DMS 273 treated with DMSO at 0.1 percent for 48 hours (cell line): ENCODE data around the gene BDKRB1.
"Not testable (repeated sequence)": the region's sequence is repeated elsewhere in the genome, so short reads cannot be mapped to it uniquely, and the experiment has no call there.

ENCODE experiments used
- DNase-seq: peaks from one replicate; lab custom pipeline; 2025; lab: John Stamatoyannopoulos, UW

The BDKRB1 gene

GRCh38 chr14:96233661-96234060 is 22.3 kb upstream of the BDKRB1 start:
- no peak for DNase-seq

- DNase-seq, result no peak
Measured at GRCh38 chr14:96235426-96235825, 20.6 kb upstream of the BDKRB1 start.

- DNase-seq, result no peak
Measured at GRCh38 chr14:96237641-96238040, 18.4 kb upstream of the BDKRB1 start.

- DNase-seq, result no peak
Measured at GRCh38 chr14:96238676-96239265, 17.2 kb upstream of the BDKRB1 start.

GRCh38 chr14:96239711-96240141 is 16.3 kb upstream of the BDKRB1 start:
- DNase-seq, result no peak

- no peak for DNase-seq
Measured at GRCh38 chr14:96240641-96241040, 15.4 kb upstream of the BDKRB1 start.

- DNase-seq, result no peak
Measured at GRCh38 chr14:96242126-96242525, 13.9 kb upstream of the BDKRB1 start.

- DNase-seq, result no peak
Measured at GRCh38 chr14:96243785-96244184, 12.2 kb upstream of the BDKRB1 start.

GRCh38 chr14:96245074-96245473 is 10.9 kb upstream of the BDKRB1 start:
- not testable (repeated sequence) for DNase-seq

- DNase-seq, result no peak
Measured at GRCh38 chr14:96245710-96246538, 10.1 kb upstream of the BDKRB1 start.

GRCh38 chr14:96246539-96246847 is 9.5 kb upstream of the BDKRB1 start:
- no peak for DNase-seq

GRCh38 chr14:96247031-96247430 is 9.0 kb upstream of the BDKRB1 start:
- DNase-seq, result no peak

- no peak for DNase-seq
Measured at GRCh38 chr14:96249029-96249428, 7.0 kb upstream of the BDKRB1 start.

- DNase-seq, result no peak
Measured at GRCh38 chr14:96250485-96250884, 5.5 kb upstream of the BDKRB1 start.

- DNase-seq, result no peak
Measured at GRCh38 chr14:96251656-96252155, 4.3 kb upstream of the BDKRB1 start.

GRCh38 chr14:96252323-96252998 is 3.5 kb upstream of the BDKRB1 start:
- no peak for DNase-seq

GRCh38 chr14:96252999-96253539 is 2.9 kb upstream of the BDKRB1 start:
- DNase-seq, result no peak

- DNase-seq, result no peak
Measured at GRCh38 chr14:96254687-96255086, 1.3 kb upstream of the BDKRB1 start.

- DNase-seq, result no peak
Measured at GRCh38 chr14:96256407-96256806, 397 bp downstream of the BDKRB1 start.

GRCh38 chr14:96257056-96257455 is 1.0 kb downstream of the BDKRB1 start:
- DNase-seq, result no peak

GRCh38 chr14:96257900-96258299 is 1.9 kb downstream of the BDKRB1 start:
- no peak for DNase-seq

- DNase-seq, result no peak
Measured at GRCh38 chr14:96260341-96260821, 4.4 kb downstream of the BDKRB1 start.

GRCh38 chr14:96261053-96261452 is 5.0 kb downstream of the BDKRB1 start:
- DNase-seq, result no peak
